Measurements from ENCODE around the gene NOSIP. TPM values are rescaled to one million over a fixed set of nuclear protein-coding genes. Genes with fewer than 3 reads are reported as not detected.
A peak's percentile ranks its signal among the peaks of the same experiment; 100 is the strongest.
"Not testable (repeated sequence)": the region's sequence is repeated elsewhere in the genome, so short reads cannot be mapped to it uniquely, and the experiment has no call there.

The NOSIP gene, protein sequence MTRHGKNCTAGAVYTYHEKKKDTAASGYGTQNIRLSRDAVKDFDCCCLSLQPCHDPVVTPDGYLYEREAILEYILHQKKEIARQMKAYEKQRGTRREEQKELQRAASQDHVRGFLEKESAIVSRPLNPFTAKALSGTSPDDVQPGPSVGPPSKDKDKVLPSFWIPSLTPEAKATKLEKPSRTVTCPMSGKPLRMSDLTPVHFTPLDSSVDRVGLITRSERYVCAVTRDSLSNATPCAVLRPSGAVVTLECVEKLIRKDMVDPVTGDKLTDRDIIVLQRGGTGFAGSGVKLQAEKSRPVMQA
- 51.3 TPM for polyA plus RNA-seq
- long read RNA-seq, donor 1, transcript NOSIP-204 (9 exons, 1,005 nt): major isoform, 8 of 8 reads
- long read RNA-seq, donor 1, partial matches to known transcripts: 0 of 8 reads
- long read RNA-seq, donor 1, other reads (novel, unspliced or antisense): 0 of 8 reads
- long read RNA-seq, donor 2, transcript NOSIP-204 (9 exons, 1,005 nt): major isoform, 11 of 12 reads
- long read RNA-seq, donor 2, partial matches to known transcripts: 0 of 12 reads
- long read RNA-seq, donor 2, other reads (novel, unspliced or antisense): 0 of 12 reads
- long read RNA-seq, donor 3, transcript NOSIP-204 (9 exons, 1,005 nt): major isoform, 15 of 73 reads
- long read RNA-seq, donor 3, partial matches to known transcripts: 28 of 73 reads
- long read RNA-seq, donor 3, other reads (novel, unspliced or antisense): 27 of 73 reads
- long read RNA-seq, donor 4, partial matches to known transcripts: 0 of 3 reads
- long read RNA-seq, donor 4, other reads (novel, unspliced or antisense): 0 of 3 reads
- long read RNA-seq, donor 5, transcript NOSIP-204 (9 exons, 1,005 nt): major isoform, 9 of 15 reads
- long read RNA-seq, donor 5, partial matches to known transcripts: 0 of 15 reads
- long read RNA-seq, donor 5, other reads (novel, unspliced or antisense): 5 of 15 reads
- long read RNA-seq, donor 6, transcript NOSIP-204 (9 exons, 1,005 nt): major isoform, 15 of 39 reads
- long read RNA-seq, donor 6, partial matches to known transcripts: 17 of 39 reads
- long read RNA-seq, donor 6, other reads (novel, unspliced or antisense): 6 of 39 reads
- long read RNA-seq, donor 7, partial matches to known transcripts: 0 of 3 reads
- long read RNA-seq, donor 7, other reads (novel, unspliced or antisense): 0 of 3 reads
- long read RNA-seq, donor 8, transcript NOSIP-204 (9 exons, 1,005 nt): major isoform, 24 of 92 reads
- long read RNA-seq, donor 8, partial matches to known transcripts: 57 of 92 reads
- long read RNA-seq, donor 8, other reads (novel, unspliced or antisense): 9 of 92 reads
- long read RNA-seq, donor 9, transcript NOSIP-204 (9 exons, 1,005 nt): major isoform, 21 of 62 reads
- long read RNA-seq, donor 9, partial matches to known transcripts: 16 of 62 reads
- long read RNA-seq, donor 9, other reads (novel, unspliced or antisense): 22 of 62 reads
- long read RNA-seq, donor 10, transcript NOSIP-204 (9 exons, 1,005 nt): major isoform, 9 of 15 reads
- long read RNA-seq, donor 10, partial matches to known transcripts: 5 of 15 reads
- long read RNA-seq, donor 10, other reads (novel, unspliced or antisense): 0 of 15 reads
- long read RNA-seq, donor 11, transcript NOSIP-204 (9 exons, 1,005 nt): major isoform, 12 of 14 reads
- long read RNA-seq, donor 11, partial matches to known transcripts: 0 of 14 reads
- long read RNA-seq, donor 11, other reads (novel, unspliced or antisense): 0 of 14 reads

DNA sequence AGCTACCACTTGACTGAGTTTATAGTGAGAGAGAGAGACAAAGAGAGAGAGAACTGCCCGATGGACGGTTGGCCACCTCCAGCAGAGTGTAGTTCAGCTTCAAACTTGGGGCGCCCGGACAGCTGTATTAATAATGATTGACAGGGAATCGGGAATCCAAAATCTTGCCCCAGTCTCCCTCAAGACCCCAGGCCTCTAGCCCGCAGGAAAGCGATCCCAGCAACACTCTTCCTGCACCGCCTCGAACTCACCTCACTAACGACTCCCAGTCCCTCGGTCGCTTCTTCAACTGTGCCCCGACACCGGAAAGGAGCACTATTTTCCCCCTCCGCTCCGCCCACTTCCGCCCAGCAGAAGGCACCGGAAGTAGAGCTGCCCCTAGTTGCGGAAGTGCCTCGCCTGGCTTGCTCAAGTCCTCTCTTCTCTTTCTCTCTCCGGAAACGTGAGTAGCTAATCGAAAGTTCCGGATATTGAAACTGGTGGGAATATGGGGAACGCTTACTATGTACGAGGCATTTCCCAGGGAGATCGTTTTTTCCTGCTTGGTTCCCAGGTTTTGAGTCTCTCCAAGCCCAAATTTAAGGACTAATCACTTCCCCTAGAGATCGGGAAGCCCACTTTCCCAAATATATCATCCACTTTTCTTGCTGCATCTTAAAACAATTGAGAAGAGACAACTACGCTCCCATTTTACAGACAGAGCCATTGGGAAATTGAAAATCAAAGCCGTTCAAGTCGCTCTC is at the start of gene NOSIP:
TSS of gene NOSIP (minus strand) at position 293 of the 743 bp plus-strand sequence. CDS start 19,865 bp downstream, outside the sequence.
- Histone ChIP-seq H3K36me3 (ENCODE audit: control insufficient read depth, insufficient read depth, low read length) (peaks cover 6% of the 10 kb centered on the region), H3K27ac (ENCODE audit: low read length) (peak within 1 kb of the TSS; percentile 45), H3K27me3 (ENCODE audit: control insufficient read depth, insufficient read depth, low read length) (no peaks in the 10 kb centered on the region), H3K4me1 (ENCODE audit: control insufficient read depth, insufficient read depth, low read length) (peaks cover 5% of the 10 kb centered on the region), H3K4me3 (ENCODE audit: low read length) (peak within 1 kb of the TSS; percentile 66), H3K9me3 (ENCODE audit: control insufficient read depth, low read depth, low read length) (no peaks in the 10 kb centered on the region)
- peak; percentile 97 for DNase-seq
- no CpG with 5 or more reads among the region's 31 CpGs for WGBS (ENCODE audit: insufficient coverage, low lambda C conversion rate)

DNA sequence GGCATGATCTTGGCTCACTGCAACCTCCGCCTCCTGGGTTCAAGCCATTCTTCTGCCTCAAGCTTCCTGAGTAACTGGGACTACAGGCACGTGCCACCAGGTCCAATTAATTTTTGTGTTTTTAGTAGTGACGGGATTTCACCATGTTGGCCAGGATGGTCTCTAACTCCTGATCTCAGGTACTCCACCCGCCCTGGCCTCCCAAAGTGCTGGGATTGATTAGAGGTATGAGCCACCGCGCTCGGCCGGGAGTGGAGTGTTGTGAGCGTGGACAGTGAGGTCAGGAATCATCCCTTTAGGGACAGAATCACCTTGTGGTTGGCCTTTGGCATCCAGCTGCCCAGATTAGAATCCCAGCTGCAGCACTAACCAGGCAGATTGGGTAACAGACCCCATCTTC is 49.3 kb upstream of the NOSIP start:
- Histone ChIP-seq H3K4me1 (ENCODE audit: control insufficient read depth, insufficient read depth, low read length) (no peaks in the 10 kb centered on the region), H3K27me3 (ENCODE audit: control insufficient read depth, insufficient read depth, low read length) (no peaks in the 10 kb centered on the region), H3K4me3 (ENCODE audit: low read length) (no peak overlapping the region), H3K27ac (ENCODE audit: low read length) (no peak overlapping the region), H3K9me3 (ENCODE audit: control insufficient read depth, low read depth, low read length) (no peaks in the 10 kb centered on the region), H3K36me3 (ENCODE audit: control insufficient read depth, insufficient read depth, low read length) (peaks cover 24% of the 10 kb centered on the region)
- no CpG with 5 or more reads among the region's 9 CpGs for WGBS (ENCODE audit: insufficient coverage, low lambda C conversion rate)
- no peak for DNase-seq

DNA sequence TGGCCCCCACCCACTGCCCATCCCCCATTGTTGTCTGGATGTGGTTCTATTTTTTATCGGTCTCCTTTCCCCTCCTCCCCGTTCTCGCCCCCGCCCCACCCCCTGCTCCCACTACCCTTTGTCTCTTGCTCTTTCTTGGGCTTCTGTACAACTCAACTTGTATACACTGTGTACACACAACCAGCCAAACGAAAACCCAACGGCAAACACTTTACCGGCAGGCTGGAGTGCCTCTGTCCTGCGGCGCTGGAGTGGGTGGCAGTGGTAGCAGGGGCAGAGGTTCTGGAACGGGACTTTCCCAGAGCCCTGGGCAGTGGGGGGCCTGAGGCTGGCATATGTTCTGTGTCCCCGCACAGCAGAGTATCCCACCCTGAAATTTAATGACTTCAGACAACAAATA is 45.9 kb upstream of the NOSIP start:
- no CpG with 5 or more reads among the region's 11 CpGs for WGBS (ENCODE audit: insufficient coverage, low lambda C conversion rate)
- Histone ChIP-seq H3K27me3 (ENCODE audit: control insufficient read depth, insufficient read depth, low read length) (no peaks in the 10 kb centered on the region), H3K27ac (ENCODE audit: low read length) (no peak overlapping the region), H3K9me3 (ENCODE audit: control insufficient read depth, low read depth, low read length) (no peaks in the 10 kb centered on the region), H3K4me3 (ENCODE audit: low read length) (no peak overlapping the region), H3K36me3 (ENCODE audit: control insufficient read depth, insufficient read depth, low read length) (peaks cover 39% of the 10 kb centered on the region), H3K4me1 (ENCODE audit: control insufficient read depth, insufficient read depth, low read length) (no peaks in the 10 kb centered on the region)
- DNase-seq: no peak

DNA sequence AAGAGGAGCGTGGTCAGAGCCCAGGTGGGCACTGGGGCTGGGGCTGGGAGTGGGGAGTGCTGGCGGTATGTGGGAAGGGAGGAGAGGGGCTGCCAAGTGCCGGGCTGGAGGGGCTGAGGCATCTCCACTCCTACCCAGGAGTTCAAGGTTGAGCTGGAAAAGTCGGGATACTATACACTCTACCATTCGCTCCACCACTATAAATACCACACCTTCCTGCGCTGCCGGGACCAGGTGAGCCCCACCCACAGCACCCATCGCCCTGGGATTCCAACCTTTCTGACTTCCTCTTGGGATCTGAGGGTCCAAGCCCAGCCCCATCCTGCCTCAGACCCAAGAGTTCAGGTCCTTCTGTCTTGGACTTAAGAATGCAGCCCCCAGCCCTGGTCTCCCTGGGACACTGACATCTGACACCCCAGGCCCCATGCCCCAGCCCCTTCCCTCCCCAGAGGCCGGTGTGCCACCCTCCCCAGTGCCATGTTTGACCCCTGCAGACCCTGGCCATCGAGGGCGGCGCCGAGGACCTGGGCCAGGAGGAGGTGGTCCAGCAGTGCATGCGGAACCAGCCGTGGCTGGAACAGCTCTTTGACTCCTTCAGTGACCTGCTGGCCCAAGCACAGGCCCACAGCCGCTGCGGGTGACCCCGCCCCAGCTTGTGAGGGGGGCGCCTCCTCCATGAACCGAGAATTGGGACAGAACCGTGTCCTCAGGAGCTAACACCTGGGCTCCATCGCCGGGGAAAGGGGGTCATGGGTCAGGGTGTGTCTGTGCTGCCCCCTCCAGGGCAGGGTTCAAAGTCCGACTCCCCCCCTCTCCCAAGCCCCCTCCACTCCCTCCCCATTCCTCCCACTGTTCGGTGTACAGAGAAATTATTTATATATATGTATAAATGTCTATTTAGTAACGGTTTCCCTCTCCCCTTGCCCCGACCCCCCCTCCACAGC is 44.9 kb upstream of the NOSIP start:
- no peak overlapping the region for H3K4me3 ChIP-seq (ENCODE audit: low read length)
- no peak for DNase-seq
- no CpG with 5 or more reads among the region's 27 CpGs for WGBS (ENCODE audit: insufficient coverage, low lambda C conversion rate)
- peaks cover 45% of the 10 kb centered on the region for H3K36me3 ChIP-seq (ENCODE audit: control insufficient read depth, insufficient read depth, low read length)
- H3K9me3 ChIP-seq (ENCODE audit: control insufficient read depth, low read depth, low read length): no peaks in the 10 kb centered on the region
- H3K4me1 ChIP-seq (ENCODE audit: control insufficient read depth, insufficient read depth, low read length): no peaks in the 10 kb centered on the region
- no peaks in the 10 kb centered on the region for H3K27me3 ChIP-seq (ENCODE audit: control insufficient read depth, insufficient read depth, low read length)
- H3K27ac ChIP-seq (ENCODE audit: low read length): no peak overlapping the region

DNA sequence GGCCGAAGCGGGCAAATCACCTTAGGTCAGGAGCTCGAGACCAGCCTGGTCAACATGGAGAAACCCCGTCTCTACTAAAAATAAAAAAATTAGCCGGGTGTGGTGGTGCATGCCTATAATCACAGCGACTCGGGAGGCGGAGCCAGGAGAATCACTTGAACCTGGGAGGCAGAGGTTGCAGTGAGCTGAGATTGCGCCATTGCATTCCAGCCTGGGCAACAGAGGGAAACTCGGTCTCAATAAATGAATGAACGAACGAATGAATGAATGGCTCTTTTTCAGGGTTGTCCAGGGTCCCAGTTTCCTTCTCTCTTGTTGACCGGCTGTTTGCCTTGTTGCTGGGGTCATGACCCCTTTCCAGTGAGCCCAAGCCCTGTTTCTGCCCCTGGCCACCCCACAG is 37.5 kb upstream of the NOSIP start:
- H3K9me3 ChIP-seq (ENCODE audit: control insufficient read depth, low read depth, low read length); DNase-seq; H3K4me3 ChIP-seq (ENCODE audit: low read length); H3K27me3 ChIP-seq (ENCODE audit: control insufficient read depth, insufficient read depth, low read length); H3K27ac ChIP-seq (ENCODE audit: low read length); H3K4me1 ChIP-seq (ENCODE audit: control insufficient read depth, insufficient read depth, low read length): not testable (repeated sequence)
- H3K36me3 ChIP-seq (ENCODE audit: control insufficient read depth, insufficient read depth, low read length): peaks cover 73% of the 10 kb centered on the region
- WGBS (ENCODE audit: insufficient coverage, low lambda C conversion rate): 100% methylated on average over 1 of the region's 13 CpGs

DNA sequence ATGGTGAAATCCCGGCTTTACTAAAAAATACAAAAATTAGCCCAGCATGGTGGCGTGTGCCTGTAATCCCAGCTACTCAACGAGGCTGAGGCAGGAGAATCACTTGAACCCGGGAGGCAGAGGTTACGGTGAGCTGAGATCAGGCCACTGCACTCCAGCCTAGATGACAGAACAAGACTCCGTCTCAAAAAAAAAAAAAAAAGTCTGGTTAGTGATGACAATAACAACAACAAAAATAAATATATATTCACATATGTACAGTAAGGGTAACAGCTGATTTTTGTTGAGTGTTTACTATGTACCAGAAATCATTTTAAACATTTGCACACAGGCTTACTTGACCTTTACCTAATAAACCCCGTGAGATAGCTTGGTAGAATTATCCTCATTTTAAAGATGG is 36.6 kb upstream of the NOSIP start:
- no peak overlapping the region for H3K27ac ChIP-seq (ENCODE audit: low read length)
- H3K4me3 ChIP-seq (ENCODE audit: low read length): no peak overlapping the region
- peaks cover 72% of the 10 kb centered on the region for H3K36me3 ChIP-seq (ENCODE audit: control insufficient read depth, insufficient read depth, low read length)
- no peaks in the 10 kb centered on the region for H3K27me3 ChIP-seq (ENCODE audit: control insufficient read depth, insufficient read depth, low read length)
- H3K4me1 ChIP-seq (ENCODE audit: control insufficient read depth, insufficient read depth, low read length): peaks cover 7% of the 10 kb centered on the region
- 100% methylated on average over 1 of the region's 7 CpGs for WGBS (ENCODE audit: insufficient coverage, low lambda C conversion rate)
- no peak for DNase-seq
- peaks cover 4% of the 10 kb centered on the region for H3K9me3 ChIP-seq (ENCODE audit: control insufficient read depth, low read depth, low read length)

DNA sequence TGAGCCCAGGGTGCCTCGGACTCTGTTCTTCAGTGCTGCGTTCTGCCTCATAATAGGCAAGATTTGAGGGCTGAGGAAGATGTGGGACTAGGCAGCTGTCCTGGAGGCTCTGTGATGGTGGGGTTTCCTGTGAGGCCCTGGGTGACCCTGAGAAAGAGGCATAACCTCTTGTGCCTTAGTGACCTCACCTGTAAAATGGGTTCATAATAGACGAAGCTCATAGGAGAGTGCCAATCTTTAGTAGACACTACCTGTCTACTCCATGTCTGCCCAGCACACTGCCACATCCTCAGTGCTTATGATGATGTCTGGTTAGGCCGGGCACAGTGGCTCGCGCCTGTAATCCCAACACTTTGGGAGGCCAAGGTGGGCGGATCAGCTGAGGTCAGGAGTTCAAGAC is 36.2 kb upstream of the NOSIP start:
- Histone ChIP-seq H3K36me3 (ENCODE audit: control insufficient read depth, insufficient read depth, low read length) (peaks cover 68% of the 10 kb centered on the region), H3K27ac (ENCODE audit: low read length) (no peak overlapping the region), H3K27me3 (ENCODE audit: control insufficient read depth, insufficient read depth, low read length) (no peaks in the 10 kb centered on the region), H3K4me3 (ENCODE audit: low read length) (no peak overlapping the region), H3K4me1 (ENCODE audit: control insufficient read depth, insufficient read depth, low read length) (peaks cover 7% of the 10 kb centered on the region), H3K9me3 (ENCODE audit: control insufficient read depth, low read depth, low read length) (peaks cover 4% of the 10 kb centered on the region)
- no CpG with 5 or more reads among the region's 7 CpGs for WGBS (ENCODE audit: insufficient coverage, low lambda C conversion rate)
- DNase-seq: no peak

DNA sequence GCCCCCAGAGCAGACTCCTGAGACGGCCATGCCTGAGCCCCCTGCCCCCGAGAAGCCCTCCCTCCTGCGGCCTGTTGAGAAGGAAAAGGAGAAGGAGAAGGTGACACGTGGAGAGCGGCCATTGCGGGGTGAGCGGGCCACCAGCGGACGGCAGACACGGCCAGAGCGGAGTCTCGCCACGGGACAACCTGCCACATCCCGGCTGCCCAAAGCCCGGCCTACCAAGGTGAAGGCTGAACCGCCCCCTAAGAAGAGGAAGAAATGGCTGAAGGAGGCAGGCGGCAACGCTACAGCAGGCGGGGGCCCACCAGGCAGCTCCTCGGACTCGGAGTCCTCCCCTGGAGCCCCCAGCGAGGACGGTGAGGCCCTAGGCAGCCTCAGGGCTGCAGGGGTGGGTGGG is 35.5 kb upstream of the NOSIP start:
- Histone ChIP-seq H3K27ac (ENCODE audit: low read length) (no peak overlapping the region), H3K4me1 (ENCODE audit: control insufficient read depth, insufficient read depth, low read length) (peaks cover 7% of the 10 kb centered on the region), H3K4me3 (ENCODE audit: low read length) (no peak overlapping the region), H3K9me3 (ENCODE audit: control insufficient read depth, low read depth, low read length) (peaks cover 4% of the 10 kb centered on the region), H3K36me3 (ENCODE audit: control insufficient read depth, insufficient read depth, low read length) (peaks cover 69% of the 10 kb centered on the region), H3K27me3 (ENCODE audit: control insufficient read depth, insufficient read depth, low read length) (no peaks in the 10 kb centered on the region)
- no CpG with 5 or more reads among the region's 23 CpGs for WGBS (ENCODE audit: insufficient coverage, low lambda C conversion rate)
- no peak for DNase-seq
